GM12878 (cell line): ENCODE results near the gene DNAJC3. TPM values are rescaled to one million over a fixed set of nuclear protein-coding genes. Genes with fewer than 3 reads are reported as not detected.

Experiments
- ATAC-seq: fragments of 200-7000 bp; cut with Tn5 transposase; 3 replicates; pipeline ENCODE4 v1.9.1; 2020; ENCODE audit warnings: mild to moderate bottlenecking, moderate library complexity
- BruUV-seq: library from RNA; stranded (reverse); fragments of 400-500 nt; replicated peaks from 2 replicates; lab custom pipeline; 2021; lab: Mats Ljungman, UMichigan
- CTCF ChIA-PET: fragments of 300-600 bp; sonication (Branson Sonifier 250); formaldehyde crosslinking; extraction: SDS; loops from one replicate; lab custom pipeline; 2021; ENCODE audit warnings: inconsistent platforms; lab: Yijun Ruan, JAX
- POLR2A ChIA-PET: fragments of 350-600 bp; formaldehyde crosslinking; extraction: SDS; loops from one replicate; lab custom pipeline; 2021; ENCODE audit warnings: inconsistent platforms; lab: Charles Lee
- RAD21 ChIA-PET: fragments of 300-600 bp; sonication (Branson Sonifier 250); formaldehyde crosslinking; loops from one replicate; lab custom pipeline; 2023; ENCODE audit warnings: antibody characterized with exemption; ENCODE audit not compliant: unreplicated experiment; lab: Charles Lee
- SMC1A ChIA-PET: fragments of 300-600 bp; sonication (Branson Sonifier 250); formaldehyde crosslinking; loops from one replicate; lab custom pipeline; 2023; ENCODE audit not compliant: unreplicated experiment, uncharacterized antibody; lab: Charles Lee
- DNase-seq: peaks from one replicate; pipeline ENCODE4 v3.0.0-alpha.2; 2011; ENCODE audit warnings: low read depth, low spot score
- FAIRE-seq: peaks from 3 replicates; lab custom pipeline; 2011; peaks lifted over from hg19 to GRCh38; lab: Jason Lieb, UNC
- H2AFZ ChIP-seq: 2 replicates; pipeline ENCODE4 v1.6.0; 2011; ENCODE audit warnings: low read depth, low read length, control low read depth; ENCODE audit not compliant: control insufficient read depth
- H3K27ac ChIP-seq: 2 replicates; pipeline ENCODE4 v1.5.1; 2011; ENCODE audit warnings: control low read depth; ENCODE audit not compliant: control insufficient read depth, insufficient read depth
- H3K27me3 ChIP-seq, 2 experiments: replicated peaks in 1 of 2; 2 replicates each; pipeline versions ENCODE4 v1.6.0 to v1.6.1; 2011; ENCODE audit warnings: low read length in 1 of 2; ENCODE audit not compliant: control insufficient read depth in 2 of 2, insufficient read depth in 2 of 2
- H3K36me3 ChIP-seq, 2 experiments: 2 replicates each; pipeline ENCODE4 v1.5.1; 2011; ENCODE audit warnings: low read length in 1 of 2; ENCODE audit not compliant: control insufficient read depth in 2 of 2, insufficient read depth in 2 of 2
- H3K4me1 ChIP-seq: 2 replicates; pipeline ENCODE4 v1.6.1; 2011; ENCODE audit warnings: mild to moderate bottlenecking, low read length, moderate library complexity, mixed read lengths; ENCODE audit not compliant: control insufficient read depth, insufficient read depth
- H3K4me2 ChIP-seq: 2 replicates; pipeline ENCODE4 v1.6.0; 2011; ENCODE audit warnings: control low read depth; ENCODE audit not compliant: control insufficient read depth, insufficient read depth
- H3K4me3 ChIP-seq: fragments of 200-600 bp; sonication (generic); 2 replicates; pipeline ENCODE4 v1.5.1; 2016
- H3K79me2 ChIP-seq: 2 replicates; pipeline ENCODE4 v1.6.0; 2011; ENCODE audit warnings: low read length; ENCODE audit not compliant: control insufficient read depth, insufficient read depth
- H3K9ac ChIP-seq: 2 replicates; pipeline ENCODE4 v1.8.0; 2011; ENCODE audit warnings: low read length, control low read depth, mixed read lengths; ENCODE audit not compliant: control insufficient read depth, insufficient read depth
- H3K9me3 ChIP-seq: replicated peaks from 3 replicates; pipeline ENCODE4 v1.5.1; 2011; ENCODE audit warnings: mild to moderate bottlenecking, low read length; ENCODE audit not compliant: control insufficient read depth, insufficient read depth
- H4K20me1 ChIP-seq: 2 replicates; pipeline ENCODE4 v1.6.0; 2011; ENCODE audit not compliant: control insufficient read depth, insufficient read depth
- BCL3 ChIP-seq: IDR thresholded peaks from 2 replicates; pipeline ENCODE4 v1.6.1; 2011; ENCODE audit warnings: borderline replicate concordance, low read depth, mild to moderate bottlenecking, moderate library complexity, low read length; ENCODE audit not compliant: insufficient read depth, poor library complexity, severe bottlenecking
- CREB1 ChIP-seq: IDR thresholded peaks from 2 replicates; pipeline ENCODE4 v1.6.1; 2012; ENCODE audit warnings: low read depth, mild to moderate bottlenecking, inconsistent platforms
- GATAD2B ChIP-seq: fragments of 450-650 bp; conservative IDR thresholded peaks from 2 replicates; pipeline ENCODE4 v1.6.1; 2017; ENCODE audit warnings: low read depth, mild to moderate bottlenecking, moderate library complexity
- IKZF1 ChIP-seq: fragments of 450-650 bp; conservative IDR thresholded peaks from 2 replicates; pipeline ENCODE4 v1.6.1; 2017; ENCODE audit warnings: antibody characterized with exemption, mild to moderate bottlenecking
- MYC ChIP-seq: IDR thresholded peaks from 2 replicates; pipeline ENCODE4 v1.6.1; 2011; ENCODE audit warnings: mild to moderate bottlenecking, low read length, moderate library complexity, inconsistent platforms; ENCODE audit not compliant: insufficient read depth, insufficient replicate concordance, insufficient read length, severe bottlenecking
- STAT3 ChIP-seq: IDR thresholded peaks from 2 replicates; pipeline ENCODE4 v1.6.1; 2011; ENCODE audit warnings: low read depth, low read length, improper control_type of control experiment
- TAF1 ChIP-seq: IDR thresholded peaks from 2 replicates; pipeline ENCODE4 v1.6.1; 2011; ENCODE audit warnings: mild to moderate bottlenecking, low read depth, low read length, borderline replicate concordance
- WGBS: methylation state at CpG from one replicate; pipeline ENCODE4 v1.1.6; 2016; ENCODE audit warnings: low lambda C conversion rate; ENCODE audit not compliant: insufficient replicate concordance, insufficient coverage; ENCODE audit errors: missing lambda C conversion rate; 5-methylcytosine and 5-hydroxymethylcytosine counted together
- in situ Hi-C: fragments of 300-500 bp; cut with MboI; formaldehyde crosslinking; loops from 9 replicates; pipeline ENCODE4 v1.14.3; 2018; ENCODE audit warnings: mixed read lengths
- intact Hi-C: fragments of 100-400 bp; cut with micrococcal nuclease; formaldehyde crosslinking; loops from one replicate; pipeline ENCODE4 v1.14.2; 2022; ENCODE audit not compliant: unreplicated experiment
- polyA plus RNA-seq, 11 experiments: library from polyadenylated mRNA; depleted of rRNA in 4 of 11; unstranded in 6 of 11; stranded (reverse) in 5 of 11; fragments of >200 nt; fragmentation: Nextera tagmentation in 4 of 11; fragmentation: Illumina TruSeq in 1 of 11; extraction: Ambion mirVana in 4 of 11; extraction: Trizol in 1 of 11; gene quantifications; 1 replicate in 1 of 11; 2 replicates in 10 of 11; pipeline versions ENCODE4 v1.2.1 to v1.2.3, GENCODE V29; 2011 to 2016; ENCODE audit warnings: inconsistent platforms in 2 of 11, missing spikeins in 2 of 11, low read depth in 1 of 11
- total RNA-seq, 4 experiments: library from RNA; depleted of rRNA in 3 of 4; stranded (reverse); fragments of >200 nt in 3 of 4; fragmentation: Illumina TruSeq in 1 of 4; extraction: Trizol in 1 of 4; gene quantifications; 2 replicates each; pipeline versions ENCODE4 v1.2.1 to v1.2.3, GENCODE V29; 2013 to 2021
- TF ChIP-seq, protein P1 (sequence below): IDR thresholded peaks from 2 replicates; pipeline ENCODE4 v1.6.1; 2012; ENCODE audit warnings: low read length, inconsistent platforms
- TF ChIP-seq, protein P2 (sequence below): fragments of 450-650 bp; IDR thresholded peaks from 2 replicates; pipeline ENCODE4 v1.6.1; 2016; ENCODE audit warnings: mild to moderate bottlenecking
- TF ChIP-seq, protein P3 (sequence below): IDR thresholded peaks from 2 replicates; pipeline ENCODE4 v1.6.1; 2012; ENCODE audit warnings: low read depth, low read length, improper control_type of control experiment

DNAJC3 gene
- total and polyA plus RNA-seq, 10 of the 15 experiments (the other 5 are each of a cell fraction or from before 2014, with no cell fraction given) = 9.3 to 37.4 (median 19.0) TPM

DNA sequence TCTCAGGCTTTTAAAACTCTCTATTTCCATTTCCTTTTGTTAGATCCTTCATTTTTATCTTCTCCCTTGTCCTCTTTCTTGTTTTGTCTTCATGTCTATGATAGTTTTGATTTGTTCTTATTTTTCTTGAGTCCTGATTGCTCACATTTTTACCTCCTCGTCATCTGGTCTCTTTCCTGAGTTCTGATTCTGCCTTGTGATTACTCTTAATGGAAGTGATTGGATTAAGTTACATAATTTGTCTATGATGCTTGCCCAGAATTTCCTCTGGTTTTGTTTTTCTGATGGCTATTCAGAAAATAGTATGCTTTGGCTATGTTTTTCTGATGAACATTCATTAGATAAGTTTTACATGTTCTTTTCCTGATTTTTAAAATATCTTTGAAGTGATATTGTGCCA lies 102.6 kb downstream of the DNAJC3 start:
- 95% methylated on average over 1 of the region's 1 CpG for WGBS
- RAD21 ChIA-PET = no interaction called here
- POLR2A ChIA-PET = interaction anchor here (0.6 kb wide), 1 partner anchor 636 kb away, joined by 3 read pairs; no protein-coding TSS in a partner anchor
- Histone ChIP-seq H3K27ac (no peak overlapping the region), H2AFZ (no peak overlapping the region), H3K4me3 (no peak overlapping the region), H4K20me1 (no peaks in the 10 kb centered on the region), H3K27me3 (no peaks in the 10 kb centered on the region)
- no TSS peak for BruUV-seq
- TF ChIP-seq GATAD2B (no peak), TAF1 (no peak), IKZF1 (no peak), BCL3 (no peak), MYC (no peak), CREB1 (no peak), STAT3 (no peak)
- TF ChIP-seq, protein P1, sequence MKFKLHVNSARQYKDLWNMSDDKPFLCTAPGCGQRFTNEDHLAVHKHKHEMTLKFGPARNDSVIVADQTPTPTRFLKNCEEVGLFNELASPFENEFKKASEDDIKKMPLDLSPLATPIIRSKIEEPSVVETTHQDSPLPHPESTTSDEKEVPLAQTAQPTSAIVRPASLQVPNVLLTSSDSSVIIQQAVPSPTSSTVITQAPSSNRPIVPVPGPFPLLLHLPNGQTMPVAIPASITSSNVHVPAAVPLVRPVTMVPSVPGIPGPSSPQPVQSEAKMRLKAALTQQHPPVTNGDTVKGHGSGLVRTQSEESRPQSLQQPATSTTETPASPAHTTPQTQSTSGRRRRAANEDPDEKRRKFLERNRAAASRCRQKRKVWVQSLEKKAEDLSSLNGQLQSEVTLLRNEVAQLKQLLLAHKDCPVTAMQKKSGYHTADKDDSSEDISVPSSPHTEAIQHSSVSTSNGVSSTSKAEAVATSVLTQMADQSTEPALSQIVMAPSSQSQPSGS = no peak
- TF ChIP-seq, protein P2, sequence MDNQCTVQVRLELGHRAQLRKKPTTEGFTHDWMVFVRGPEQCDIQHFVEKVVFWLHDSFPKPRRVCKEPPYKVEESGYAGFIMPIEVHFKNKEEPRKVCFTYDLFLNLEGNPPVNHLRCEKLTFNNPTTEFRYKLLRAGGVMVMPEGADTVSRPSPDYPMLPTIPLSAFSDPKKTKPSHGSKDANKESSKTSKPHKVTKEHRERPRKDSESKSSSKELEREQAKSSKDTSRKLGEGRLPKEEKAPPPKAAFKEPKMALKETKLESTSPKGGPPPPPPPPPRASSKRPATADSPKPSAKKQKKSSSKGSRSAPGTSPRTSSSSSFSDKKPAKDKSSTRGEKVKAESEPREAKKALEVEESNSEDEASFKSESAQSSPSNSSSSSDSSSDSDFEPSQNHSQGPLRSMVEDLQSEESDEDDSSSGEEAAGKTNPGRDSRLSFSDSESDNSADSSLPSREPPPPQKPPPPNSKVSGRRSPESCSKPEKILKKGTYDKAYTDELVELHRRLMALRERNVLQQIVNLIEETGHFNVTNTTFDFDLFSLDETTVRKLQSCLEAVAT = no peak
- TF ChIP-seq, protein P3, sequence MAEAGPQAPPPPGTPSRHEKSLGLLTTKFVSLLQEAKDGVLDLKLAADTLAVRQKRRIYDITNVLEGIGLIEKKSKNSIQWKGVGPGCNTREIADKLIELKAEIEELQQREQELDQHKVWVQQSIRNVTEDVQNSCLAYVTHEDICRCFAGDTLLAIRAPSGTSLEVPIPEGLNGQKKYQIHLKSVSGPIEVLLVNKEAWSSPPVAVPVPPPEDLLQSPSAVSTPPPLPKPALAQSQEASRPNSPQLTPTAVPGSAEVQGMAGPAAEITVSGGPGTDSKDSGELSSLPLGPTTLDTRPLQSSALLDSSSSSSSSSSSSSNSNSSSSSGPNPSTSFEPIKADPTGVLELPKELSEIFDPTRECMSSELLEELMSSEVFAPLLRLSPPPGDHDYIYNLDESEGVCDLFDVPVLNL = no peak
- TF ChIP-seq, all 136 proteins: peak for 0
- SMC1A ChIA-PET = interaction anchor here (0.6 kb wide), 1 partner anchor 1792 kb away, joined by 3 read pairs; no protein-coding TSS in a partner anchor
- in situ Hi-C loops = no loop called here
- Histone ChIP-seq H3K9me3 (no peaks in the 10 kb centered on the region; the same call in 2 of the 3 replicates), H3K79me2 (no peaks in the 10 kb centered on the region), H3K4me1 (no peaks in the 10 kb centered on the region), H3K36me3 (peaks cover 2 to 25% of the 10 kb centered on the region in 2 experiments; a peak in 3 of 4 replicates), H3K9ac (no peak overlapping the region), H3K4me2 (no peak overlapping the region)
- DNase-seq (no peak), ATAC-seq (no peak), FAIRE-seq (no peak)
- intact Hi-C loops = no loop called here
- CTCF ChIA-PET = no interaction called here
